Tibial artery (tissue), 4 donors: ENCODE data around the gene LRIT1.

Source experiments
- DNase-seq, 2 donors: peaks; one replicate each; pipeline ENCODE4 v3.0.0-alpha.2; 2019
- H3K27ac ChIP-seq, 2 donors: fragments of 200-600 bp; sonication (generic) in 1 of 2; 1 replicate in 1 of 2; 2 replicates in 1 of 2; pipeline ENCODE4 v1.5.1; 2018 to 2019; ENCODE audit warnings: mild to moderate bottlenecking in 1 of 2
- H3K27me3 ChIP-seq, 2 donors: fragments of 200-600 bp; sonication (generic) in 1 of 2; one replicate each; pipeline versions ENCODE4 v1.5.1 to v1.6.0; 2016 to 2019
- H3K36me3 ChIP-seq, 3 donors: fragments of 200-600 bp; sonication (generic) in 2 of 3; one replicate each; pipeline ENCODE4 v1.5.1; 2016 to 2019; ENCODE audit warnings: mild to moderate bottlenecking in 2 of 3
- H3K4me1 ChIP-seq, 4 donors: fragments of 200-600 bp; sonication (generic) in 2 of 4; 1 replicate in 3 of 4; 2 replicates in 1 of 4; pipeline ENCODE4 v1.5.1; 2016 to 2019
- H3K4me3 ChIP-seq, 2 donors: fragments of 200-600 bp; sonication (generic) in 1 of 2; 1 replicate in 1 of 2; 2 replicates in 1 of 2; pipeline ENCODE4 v1.5.1; 2018 to 2019; ENCODE audit warnings: mild to moderate bottlenecking in 2 of 2
- H3K9me3 ChIP-seq, 3 donors: fragments of 200-600 bp; sonication (generic) in 1 of 3; one replicate each; pipeline ENCODE4 v1.5.1; 2016 to 2019
- CTCF ChIP-seq, 2 experiments: fragments of 200-600 bp in 1 of 2; fragments of 450-650 bp in 1 of 2; IDR thresholded peaks; one replicate each; pipeline ENCODE4 v1.5.1; 2017 to 2019; ENCODE audit warnings: antibody characterized with exemption in 2 of 2, mild to moderate bottlenecking in 1 of 2, moderate library complexity in 1 of 2
- intact Hi-C: fragments of 100-400 bp; cut with DNase I; formaldehyde crosslinking; loops from one replicate; pipeline ENCODE4 v1.15.0; 2023; ENCODE audit warnings: low total_unique reads

The LRIT1 gene

GRCh38 chr10:84226616-84227015 lies 14.7 kb downstream of the LRIT1 start:
- no peaks in the 10 kb centered on the region for H3K36me3 ChIP-seq
- no peak for DNase-seq
- TF ChIP-seq CTCF (IDR thresholded peaks at IDR 0.05) = no peak
- intact Hi-C loops = no loop called here
- H3K9me3 ChIP-seq = no peaks in the 10 kb centered on the region
- H3K27me3 ChIP-seq = peaks cover 0 to 19% of the 10 kb centered on the region in 2 donors
- H3K4me3 ChIP-seq = no peak overlapping the region
- peaks cover 0 to 5% (median 3%) of the 10 kb centered on the region in 4 donors for H3K4me1 ChIP-seq
- no peak overlapping the region for H3K27ac ChIP-seq

- Histone ChIP-seq H3K9me3 (no peaks in the 10 kb centered on the region), H3K4me3 (no peak within 1 kb of the TSS), H3K36me3 (no peaks in the 10 kb centered on the region), H3K27me3 (peaks cover 0 to 24% of the 10 kb centered on the region in 2 donors), H3K27ac (no peak within 1 kb of the TSS), H3K4me1 (peaks cover 0 to 1% (median under 1%) of the 10 kb centered on the region in 4 donors)
- intact Hi-C loops = no loop called here
- DNase-seq = peak in 1 of 2 donors; percentile 6
- no peak for TF ChIP-seq CTCF (IDR thresholded peaks at IDR 0.05)
Observed at GRCh38 chr10:84225427-84226173, 15.7 kb downstream of the LRIT1 start, which contains the start of gene LRIT2. Gene LRIT2 (minus strand): TSS chr10:84225544. CDS start chr10:84225520, 24 bp downstream.

GRCh38 chr10:84224411-84225028 lies 16.8 kb downstream of the LRIT1 start:
- Histone ChIP-seq H3K36me3 (no peaks in the 10 kb centered on the region), H3K4me3 (no peak overlapping the region), H3K27me3 (peaks cover 0 to 24% of the 10 kb centered on the region in 2 donors), H3K4me1 (no peaks in the 10 kb centered on the region), H3K27ac (no peak overlapping the region), H3K9me3 (no peaks in the 10 kb centered on the region)
- intact Hi-C loops = no loop called here
- DNase-seq = peak in 1 of 2 donors; percentile 32
- TF ChIP-seq CTCF (IDR thresholded peaks at IDR 0.05) = no peak

GRCh38 chr10:84221916-84222315 lies 19.4 kb downstream of the LRIT1 start:
- no peak overlapping the region for H3K27ac ChIP-seq
- intact Hi-C loops = no loop called here
- H3K27me3 ChIP-seq = peaks cover 0 to 24% of the 10 kb centered on the region in 2 donors
- no peaks in the 10 kb centered on the region for H3K36me3 ChIP-seq
- TF ChIP-seq CTCF (IDR thresholded peaks at IDR 0.05) = no peak
- H3K4me1 ChIP-seq = no peaks in the 10 kb centered on the region
- no peak overlapping the region for H3K4me3 ChIP-seq
- H3K9me3 ChIP-seq = no peaks in the 10 kb centered on the region
- peak in 1 of 2 donors; percentile 51 for DNase-seq

GRCh38 chr10:84217746-84218145 lies 23.6 kb downstream of the LRIT1 start:
- DNase-seq = peak in 1 of 2 donors; percentile 15
- Histone ChIP-seq H3K4me3 (no peak overlapping the region), H3K27me3 (peaks cover 0 to 24% of the 10 kb centered on the region in 2 donors), H3K4me1 (no peaks in the 10 kb centered on the region), H3K36me3 (no peaks in the 10 kb centered on the region), H3K9me3 (no peaks in the 10 kb centered on the region), H3K27ac (no peak overlapping the region)
- TF ChIP-seq CTCF (IDR thresholded peaks at IDR 0.05) = no peak
- intact Hi-C loops = no loop called here
